HG02798 (cell line): ENCODE data around the gene FBXO47.
"Not testable (repeated sequence)": the region's sequence is repeated elsewhere in the genome, so short reads cannot be mapped to it uniquely, and the experiment has no call there.

Source experiments
- ATAC-seq: cut with Tn5 transposase; IDR thresholded peaks from one replicate; pipeline ENCODE4 v1.9.1; 2021; ENCODE audit warnings: mild to moderate bottlenecking; ENCODE audit not compliant: unreplicated experiment, poor library complexity

The FBXO47 gene

GRCh38 chr17:38925263-38925995 is 41.8 kb downstream of the FBXO47 start, which contains the start of gene LASP1NB:
TSS of gene LASP1NB (plus strand) at chr17:38925614.
- ATAC-seq: no peak

GRCh38 chr17:38922538-38923297 is 44.5 kb downstream of the FBXO47 start:
- ATAC-seq: no peak

- ATAC-seq: no peak
Observed at GRCh38 chr17:38921756-38922411, 45.3 kb downstream of the FBXO47 start.

GRCh38 chr17:38920374-38921291 is 46.6 kb downstream of the FBXO47 start:
- no peak for ATAC-seq

- ATAC-seq: no peak
Observed at GRCh38 chr17:38919316-38920078, 47.7 kb downstream of the FBXO47 start.

- ATAC-seq: no peak
Observed at GRCh38 chr17:38918916-38919315, 48.3 kb downstream of the FBXO47 start.

- ATAC-seq: no peak
Observed at GRCh38 chr17:38918129-38918913, 48.9 kb downstream of the FBXO47 start.

- ATAC-seq: no peak
Observed at GRCh38 chr17:38917259-38917658, 49.9 kb downstream of the FBXO47 start.

- no peak for ATAC-seq
Observed at GRCh38 chr17:38916771-38917170, 50.4 kb downstream of the FBXO47 start.

- ATAC-seq: no peak
Observed at GRCh38 chr17:38915639-38915995, 51.6 kb downstream of the FBXO47 start.

- no peak for ATAC-seq
Observed at GRCh38 chr17:38914741-38915638, 52.2 kb downstream of the FBXO47 start.

- no peak for ATAC-seq
Observed at GRCh38 chr17:38912221-38912813, 54.9 kb downstream of the FBXO47 start.

GRCh38 chr17:38911731-38912081 is 55.5 kb downstream of the FBXO47 start:
- not testable (repeated sequence) for ATAC-seq

- no peak for ATAC-seq
Observed at GRCh38 chr17:38911081-38911730, 56.0 kb downstream of the FBXO47 start.

GRCh38 chr17:38910325-38910724 is 56.9 kb downstream of the FBXO47 start:
- no peak for ATAC-seq

GRCh38 chr17:38908676-38909181 is 58.5 kb downstream of the FBXO47 start:
- ATAC-seq: no peak
